H1 (cell line): Measurements from ENCODE around the gene FCGR2B.
"Not testable (repeated sequence)": the region's sequence is repeated elsewhere in the genome, so short reads cannot be mapped to it uniquely, and the experiment has no call there.

Experiments used
- ATF3 ChIP-seq: IDR thresholded peaks from 2 replicates; pipeline ENCODE4 v1.6.1; 2011; ENCODE audit warnings: low read depth, mild to moderate bottlenecking, low read length; ENCODE audit not compliant: insufficient read depth
- BACH1 ChIP-seq: IDR thresholded peaks from 2 replicates; pipeline ENCODE4 v1.6.1; 2012; ENCODE audit warnings: low read length, improper control_type of control experiment
- CBX5 ChIP-seq: fragments of 300-800, 300-1000 bp; sonication (generic); IDR thresholded peaks from 2 replicates; pipeline ENCODE4 v1.7.1; 2016; ENCODE audit warnings: antibody characterized with exemption, low read length, low read depth
- CTCF ChIP-seq, 3 experiments: IDR thresholded peaks; 1 replicate in 2 of 3; 2 replicates in 1 of 3; pipeline versions ENCODE4 v1.5.1 to v1.6.1; 2011; ENCODE audit warnings: low read length in 3 of 3, mild to moderate bottlenecking in 3 of 3, inconsistent platforms in 2 of 3, low read depth in 1 of 3, moderate library complexity in 1 of 3; ENCODE audit not compliant: insufficient read depth in 1 of 3; ENCODE audit errors: control extremely low read depth in 1 of 3
- EZH2 ChIP-seq: fragments of 200-600 bp; sonication (generic); IDR thresholded peaks from 2 replicates; pipeline ENCODE4 v1.7.1; 2012; ENCODE audit warnings: low read depth, mild to moderate bottlenecking, moderate library complexity, low read length, inconsistent platforms; ENCODE audit not compliant: severe bottlenecking
- RNF2 ChIP-seq: fragments of 200-900, 300-1000 bp; sonication (generic); IDR thresholded peaks from 2 replicates; pipeline ENCODE4 v1.7.1; 2016; ENCODE audit warnings: borderline replicate concordance, low read depth, mild to moderate bottlenecking, antibody characterized with exemption, low read length; ENCODE audit not compliant: poor library complexity, severe bottlenecking; ENCODE audit errors: missing control alignments
- SIX5 ChIP-seq: IDR thresholded peaks from 2 replicates; pipeline ENCODE4 v1.6.1; 2011; ENCODE audit warnings: mild to moderate bottlenecking, low read depth, low read length

DNA sequence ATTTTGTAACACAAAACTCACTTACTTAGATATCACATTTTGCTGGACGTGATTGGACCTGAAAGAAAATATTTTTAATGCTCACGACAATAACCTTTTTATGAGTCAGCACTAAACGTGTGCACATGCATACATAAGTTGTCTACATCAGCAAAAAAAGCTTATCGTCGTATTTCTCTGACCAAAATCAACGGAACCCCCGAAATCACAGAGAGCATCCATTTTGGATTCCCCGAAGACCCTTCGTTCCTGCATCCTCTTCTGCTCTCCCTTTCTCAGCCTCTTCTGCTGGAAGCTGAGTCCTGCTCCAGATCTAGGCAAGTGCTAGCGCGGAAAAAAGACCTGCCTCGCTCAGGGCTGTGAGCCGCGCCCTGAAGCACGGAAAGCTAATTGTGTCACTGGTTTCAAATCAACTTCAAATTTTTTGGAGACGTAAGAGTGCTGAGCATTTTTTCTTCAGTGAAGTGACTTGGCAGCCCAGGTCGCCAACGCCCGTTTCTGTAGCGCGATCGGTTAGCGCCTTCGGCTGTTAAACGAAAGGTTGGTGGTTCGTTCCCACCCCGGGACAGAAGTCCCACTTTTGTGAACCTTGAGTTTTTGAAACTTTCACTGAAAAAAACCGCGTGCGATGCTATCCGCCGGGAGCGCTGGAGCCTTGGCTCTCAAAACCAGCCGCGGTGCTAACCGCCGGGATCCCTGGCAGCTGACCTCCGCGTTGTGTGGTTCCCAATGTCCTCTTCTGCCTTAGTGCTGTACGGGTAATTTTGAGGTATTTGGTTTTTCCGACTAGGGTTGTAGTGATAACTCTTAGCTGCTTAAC is 41.6 kb upstream of the FCGR2B start:
- TF ChIP-seq CTCF (IDR thresholded peaks at IDR 0.05; ENCODE audit: control extremely low read depth in 1 of 3, insufficient read depth in 1 of 3, low read depth in 1 of 3, low read length in 3 of 3); CBX5; SIX5; EZH2; RNF2; ATF3; BACH1: not testable (repeated sequence)
